GM18508 (cell line): ENCODE measurements around the gene UGT2B17.
"Not testable (repeated sequence)": the region's sequence is repeated elsewhere in the genome, so short reads cannot be mapped to it uniquely, and the experiment has no call there.

ENCODE experiments used
- ATAC-seq: cut with Tn5 transposase; IDR thresholded peaks from one replicate; pipeline ENCODE4 v1.9.1; 2021; ENCODE audit warnings: moderate number of reproducible peaks; ENCODE audit not compliant: insufficient read depth, unreplicated experiment

The UGT2B17 gene

GRCh38 chr4:68576272-68577125 is at the start of gene UGT2B17:
UGT2B17 (minus strand) TSS chr4:68576322; CDS start chr4:68568484, 7,838 bp downstream.
- ATAC-seq = peak; percentile 79

GRCh38 chr4:68622731-68623130 is 46.6 kb upstream of the UGT2B17 start:
- ATAC-seq = peak; percentile 63

GRCh38 chr4:68617003-68617698 is 41.0 kb upstream of the UGT2B17 start:
- peak; percentile 77 for ATAC-seq

- no peak for ATAC-seq
Observed at GRCh38 chr4:68615699-68616422, 39.7 kb upstream of the UGT2B17 start.

- no peak for ATAC-seq
Observed at GRCh38 chr4:68613752-68614151, 37.6 kb upstream of the UGT2B17 start.

GRCh38 chr4:68606240-68606639 is 30.1 kb upstream of the UGT2B17 start:
- ATAC-seq = no peak

GRCh38 chr4:68599150-68599549 is 23.0 kb upstream of the UGT2B17 start:
- no peak for ATAC-seq

- no peak for ATAC-seq
Observed at GRCh38 chr4:68597482-68597881, 21.4 kb upstream of the UGT2B17 start.

GRCh38 chr4:68594678-68595077 is 18.6 kb upstream of the UGT2B17 start:
- ATAC-seq = no peak

- no peak for ATAC-seq
Observed at GRCh38 chr4:68593112-68593511, 17.0 kb upstream of the UGT2B17 start.

- ATAC-seq = no peak
Observed at GRCh38 chr4:68592673-68593072, 16.6 kb upstream of the UGT2B17 start.

GRCh38 chr4:68591204-68591603 is 15.1 kb upstream of the UGT2B17 start:
- no peak for ATAC-seq

GRCh38 chr4:68589790-68590189 is 13.7 kb upstream of the UGT2B17 start:
- ATAC-seq = no peak

GRCh38 chr4:68582339-68582717 is 6.2 kb upstream of the UGT2B17 start:
- no peak for ATAC-seq

GRCh38 chr4:68581383-68582338 is 5.5 kb upstream of the UGT2B17 start:
- no peak for ATAC-seq

- ATAC-seq = no peak
Observed at GRCh38 chr4:68577590-68577989, 1.5 kb upstream of the UGT2B17 start.

- ATAC-seq = not testable (repeated sequence)
Observed at GRCh38 chr4:68575636-68576035, 486 bp downstream of the UGT2B17 start.

GRCh38 chr4:68575081-68575480 is 1.0 kb downstream of the UGT2B17 start:
- ATAC-seq = no peak

- ATAC-seq = no peak
Observed at GRCh38 chr4:68572653-68573170, 3.4 kb downstream of the UGT2B17 start.

- ATAC-seq = peak; percentile 32
Observed at GRCh38 chr4:68570122-68570507, 6.0 kb downstream of the UGT2B17 start.
